GM10847 (cell line): ENCODE results near the gene IQCH.

Experiments used
- POLR2A ChIP-seq: IDR thresholded peaks from 2 replicates; pipeline ENCODE4 v1.6.1; 2011; ENCODE audit not compliant: insufficient read length; ENCODE audit errors: extremely low read depth

IQCH gene

DNA sequence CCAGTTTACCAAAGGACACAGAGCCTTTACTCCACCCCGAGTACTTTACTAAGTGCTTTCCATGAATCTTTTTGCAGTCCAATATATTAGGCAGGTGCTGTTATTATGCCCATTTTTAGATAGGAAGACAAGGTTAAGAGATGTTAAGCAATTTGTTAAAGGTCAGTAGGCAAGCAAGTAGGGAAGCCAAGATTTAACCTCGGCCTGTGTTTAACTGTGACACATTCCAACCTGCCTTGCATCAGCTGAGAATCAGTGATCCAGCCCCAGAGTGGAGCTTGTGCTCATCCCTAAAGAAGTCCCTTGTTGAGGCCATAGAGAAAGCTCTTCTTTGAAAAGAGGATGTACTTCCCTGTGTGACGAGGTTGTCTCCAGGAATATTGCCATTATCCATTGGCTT lies 215.1 kb downstream of the IQCH start:
- TF ChIP-seq POLR2A = no peak

DNA sequence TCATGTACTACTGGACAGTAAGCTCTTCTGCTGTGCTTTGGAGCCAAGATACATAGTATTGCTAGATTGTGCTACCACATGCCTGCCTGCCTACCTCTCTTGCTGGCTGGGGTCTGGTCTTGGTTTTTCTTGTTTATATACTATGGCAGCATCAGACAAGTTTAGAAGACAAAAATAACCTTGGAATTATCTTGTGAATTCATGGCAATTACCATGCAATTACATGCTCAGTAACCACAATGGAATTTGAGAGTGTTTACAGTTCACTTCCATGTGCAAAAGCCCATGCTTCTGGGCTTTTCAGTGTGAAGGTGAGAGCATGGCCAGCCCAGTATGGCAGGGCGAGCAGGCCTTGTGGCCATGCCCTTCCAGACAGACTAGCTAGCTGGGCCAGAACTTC lies 218.4 kb downstream of the IQCH start:
- TF ChIP-seq POLR2A = no peak

DNA sequence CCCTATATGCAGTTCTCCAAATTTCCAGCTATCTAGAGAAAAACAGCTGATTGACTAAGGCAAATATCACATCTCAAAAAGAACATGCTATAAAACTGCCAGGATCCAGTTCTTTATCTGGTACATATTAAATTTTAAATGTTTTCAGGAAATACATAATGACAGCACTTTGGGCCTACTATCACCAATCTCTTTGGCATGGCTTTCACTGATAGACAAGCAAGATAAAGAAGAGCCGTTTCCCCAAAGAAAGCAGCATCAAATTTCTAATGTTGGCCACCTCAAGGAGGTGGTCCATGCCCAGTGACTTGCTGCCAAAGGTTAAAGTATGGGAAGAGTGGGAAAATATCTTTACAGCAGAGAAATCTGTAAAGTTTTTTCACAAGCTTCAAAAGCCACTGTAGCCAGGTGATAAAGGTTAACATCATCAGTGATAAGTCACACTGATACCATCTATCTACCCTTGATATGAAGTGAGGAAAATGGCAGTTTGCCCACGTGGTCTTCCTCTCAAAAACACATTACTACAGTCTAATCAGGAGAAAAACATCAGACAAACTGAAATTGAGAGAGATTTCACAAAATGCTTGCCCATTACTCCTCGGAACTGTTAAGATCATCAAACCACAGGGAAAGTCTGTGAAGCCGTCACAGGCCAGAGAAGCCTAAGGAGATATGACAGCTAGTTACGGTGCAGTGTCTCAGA lies 220.0 kb downstream of the IQCH start:
- TF ChIP-seq POLR2A = no peak

DNA sequence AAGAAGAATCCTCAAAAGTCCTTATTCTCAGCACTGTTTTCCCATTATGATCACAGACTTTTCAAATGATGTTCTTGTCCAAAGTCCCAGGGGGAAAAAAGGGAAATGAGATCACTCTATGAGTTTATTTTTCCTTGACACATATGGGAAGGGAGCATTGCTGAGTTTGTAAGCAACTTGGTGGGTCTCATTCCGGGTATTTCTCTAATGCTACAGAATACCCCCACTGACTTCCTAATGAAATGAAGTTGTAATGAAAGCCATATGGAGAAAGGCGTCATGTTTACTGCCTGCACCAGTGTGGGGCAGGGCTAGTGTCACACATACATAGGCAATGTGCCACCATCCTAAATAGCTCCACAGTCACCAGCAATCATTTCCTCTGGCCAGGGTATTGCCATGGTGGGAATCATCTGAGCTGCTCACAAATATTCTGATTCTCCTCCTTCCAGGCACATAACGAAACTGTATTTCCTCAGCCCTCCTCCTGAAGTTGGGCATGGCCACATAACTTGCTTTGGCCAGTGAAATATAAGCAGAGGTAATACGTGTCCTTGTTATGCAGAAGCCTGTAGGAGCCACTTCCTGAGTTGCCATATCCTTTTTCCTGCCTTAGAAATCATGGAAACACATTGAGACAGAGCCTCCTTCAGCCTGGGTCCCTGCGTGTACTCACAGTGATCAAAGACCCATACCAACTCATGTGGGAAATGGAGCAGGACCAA lies 225.4 kb downstream of the IQCH start:
- TF ChIP-seq POLR2A = no peak

DNA sequence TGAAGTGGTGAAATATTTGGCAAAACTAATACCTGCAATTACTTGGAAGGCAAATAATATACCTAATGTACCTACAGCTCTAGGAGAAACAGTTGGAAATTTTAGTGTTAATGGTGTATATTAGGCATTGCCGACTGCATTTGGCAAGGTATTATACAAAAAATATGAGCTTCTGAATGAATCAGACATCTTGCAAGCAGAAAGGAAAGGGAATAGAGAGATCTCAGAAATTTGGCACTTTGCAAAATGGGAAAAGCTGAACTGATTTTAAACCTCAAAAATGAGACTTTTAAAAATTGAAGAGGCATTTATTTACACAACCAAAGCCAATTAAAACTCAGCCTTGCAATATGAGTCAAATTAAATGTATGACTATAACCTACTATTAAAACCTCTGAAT lies 226.2 kb downstream of the IQCH start:
- no peak for TF ChIP-seq POLR2A

DNA sequence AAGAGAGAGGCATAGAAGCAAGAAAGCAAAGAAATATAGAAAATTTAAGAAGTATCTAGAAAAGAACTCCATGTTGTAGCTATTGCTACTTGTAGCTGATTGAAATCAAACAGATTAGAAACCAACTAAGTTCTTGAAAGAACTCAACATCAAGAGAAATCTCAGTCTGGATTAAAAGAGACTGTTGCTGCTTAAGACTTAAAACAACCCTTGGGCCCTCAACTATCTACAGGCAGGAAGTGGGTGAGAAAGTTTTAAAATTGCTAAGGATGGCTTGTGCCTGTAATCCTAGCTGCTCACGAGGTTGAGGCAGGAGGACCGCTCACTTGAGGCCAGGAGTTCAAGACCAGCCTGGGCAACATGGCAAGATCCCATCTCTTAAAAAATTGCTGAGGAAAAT lies 227.1 kb downstream of the IQCH start:
- no peak for TF ChIP-seq POLR2A

DNA sequence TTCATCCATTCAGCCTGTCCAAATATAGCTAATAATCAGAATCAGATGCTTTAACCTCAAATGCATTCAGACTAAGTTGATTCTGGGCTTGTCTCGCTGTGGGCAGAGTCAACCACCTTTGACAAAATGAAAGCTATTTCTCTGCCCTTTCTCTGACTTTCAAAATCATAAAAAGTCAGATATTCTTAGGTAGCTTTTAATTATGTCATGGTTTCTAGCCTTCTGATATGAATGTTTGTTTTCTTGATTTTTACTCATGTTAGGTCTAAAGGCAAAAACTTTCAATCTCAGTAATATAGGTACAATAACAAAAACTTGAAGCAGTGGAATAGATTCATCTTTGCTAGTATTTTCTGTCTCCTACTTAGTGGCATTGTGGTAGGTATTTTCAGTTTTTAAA lies 241.0 kb downstream of the IQCH start:
- no peak for TF ChIP-seq POLR2A

DNA sequence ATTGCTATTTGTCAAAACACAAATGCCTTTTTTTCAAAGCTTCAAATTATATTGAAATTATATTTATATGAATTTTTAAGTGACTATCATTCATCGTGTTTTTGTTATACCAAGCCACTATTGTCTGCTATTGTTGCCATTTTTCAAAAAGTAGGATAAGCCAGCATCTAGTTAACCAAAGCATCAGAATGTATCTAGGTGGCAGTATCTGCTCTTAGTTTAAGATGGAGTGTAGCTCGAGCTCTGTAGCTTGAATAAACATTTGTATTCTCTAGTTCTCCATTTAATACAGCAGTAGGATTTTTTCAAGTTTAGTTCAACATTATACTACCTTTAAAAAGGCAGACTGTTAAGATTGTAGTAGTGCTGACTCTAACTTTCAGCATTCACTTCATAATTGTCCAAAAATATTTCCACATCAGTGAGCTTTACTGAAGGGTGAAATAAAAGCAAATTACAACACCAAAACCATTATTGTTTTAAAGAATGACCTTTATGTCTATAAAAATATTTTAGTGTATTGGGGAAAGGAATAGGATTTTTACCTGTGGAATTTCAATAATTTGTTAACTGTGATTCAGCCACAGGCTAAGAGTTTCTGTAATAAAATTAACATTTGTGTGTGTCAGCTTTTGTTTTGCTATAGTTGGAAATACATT lies 246.7 kb downstream of the IQCH start:
- TF ChIP-seq POLR2A = no peak

DNA sequence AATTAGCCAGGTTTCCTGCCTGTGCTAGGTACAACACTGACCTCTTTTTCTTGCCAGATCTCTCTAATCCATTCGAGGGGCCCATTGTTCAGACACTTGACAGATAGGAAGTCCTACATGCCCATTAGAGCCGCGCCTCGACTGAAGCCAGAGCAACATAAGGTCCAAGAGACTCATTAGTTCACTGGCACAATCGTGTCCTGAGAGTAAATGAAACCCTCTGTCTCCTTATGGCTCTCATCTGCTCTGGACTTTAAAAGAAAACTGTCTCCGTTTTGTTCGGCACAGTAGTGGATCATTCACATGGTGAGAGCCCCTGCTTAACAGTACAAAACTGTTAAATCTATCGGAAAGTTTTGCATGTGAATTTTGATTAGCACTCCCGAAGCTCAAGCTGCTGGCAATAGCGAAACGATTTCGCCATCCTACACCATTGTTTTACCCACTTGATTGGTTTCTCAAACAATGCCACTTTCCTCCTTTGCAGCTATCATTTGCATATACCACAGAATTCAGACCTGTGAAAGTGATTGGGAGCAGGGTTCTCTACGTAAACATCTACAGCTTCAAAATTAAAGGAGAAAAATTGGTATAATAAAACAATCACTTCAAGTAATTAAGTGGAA lies 247.4 kb downstream of the IQCH start:
- TF ChIP-seq POLR2A = no peak

DNA sequence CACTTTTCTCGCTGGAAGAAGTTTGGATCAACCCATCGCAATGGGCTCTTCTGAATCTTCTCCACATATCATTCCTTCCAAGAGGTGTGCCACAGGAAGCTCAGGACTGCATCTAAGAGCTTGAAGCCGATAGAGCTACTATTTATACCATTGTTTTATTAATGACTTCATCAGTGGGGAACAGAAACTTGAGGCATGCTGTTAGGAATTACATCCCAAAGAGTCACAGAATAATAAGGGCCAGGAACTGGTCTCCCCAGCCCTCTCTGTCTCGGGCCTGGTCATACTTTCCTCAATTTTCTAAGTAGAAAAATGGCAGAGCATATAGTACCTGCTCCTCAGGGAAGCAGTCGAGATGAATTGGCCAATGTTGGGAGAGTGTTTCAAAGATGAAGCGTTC lies 249.5 kb downstream of the IQCH start:
- TF ChIP-seq POLR2A = no peak

DNA sequence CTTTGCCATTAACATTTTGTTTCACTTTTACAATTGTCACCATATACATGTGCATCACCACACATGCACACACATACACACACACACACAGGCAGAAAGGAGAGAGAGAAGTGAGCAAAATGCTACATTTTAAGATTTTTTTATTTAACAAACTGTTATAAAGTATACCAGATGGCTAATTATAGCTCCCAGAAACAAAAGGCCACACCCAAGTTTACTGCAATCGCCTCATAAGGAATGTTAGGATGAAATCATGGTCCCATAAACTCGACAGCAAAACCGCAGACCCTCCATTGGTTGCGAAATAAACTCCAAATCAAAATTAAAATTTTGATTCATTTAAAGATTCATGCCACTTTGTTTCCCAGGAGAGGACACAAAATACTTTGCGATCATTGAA lies 250.2 kb downstream of the IQCH start:
- no peak for TF ChIP-seq POLR2A

DNA sequence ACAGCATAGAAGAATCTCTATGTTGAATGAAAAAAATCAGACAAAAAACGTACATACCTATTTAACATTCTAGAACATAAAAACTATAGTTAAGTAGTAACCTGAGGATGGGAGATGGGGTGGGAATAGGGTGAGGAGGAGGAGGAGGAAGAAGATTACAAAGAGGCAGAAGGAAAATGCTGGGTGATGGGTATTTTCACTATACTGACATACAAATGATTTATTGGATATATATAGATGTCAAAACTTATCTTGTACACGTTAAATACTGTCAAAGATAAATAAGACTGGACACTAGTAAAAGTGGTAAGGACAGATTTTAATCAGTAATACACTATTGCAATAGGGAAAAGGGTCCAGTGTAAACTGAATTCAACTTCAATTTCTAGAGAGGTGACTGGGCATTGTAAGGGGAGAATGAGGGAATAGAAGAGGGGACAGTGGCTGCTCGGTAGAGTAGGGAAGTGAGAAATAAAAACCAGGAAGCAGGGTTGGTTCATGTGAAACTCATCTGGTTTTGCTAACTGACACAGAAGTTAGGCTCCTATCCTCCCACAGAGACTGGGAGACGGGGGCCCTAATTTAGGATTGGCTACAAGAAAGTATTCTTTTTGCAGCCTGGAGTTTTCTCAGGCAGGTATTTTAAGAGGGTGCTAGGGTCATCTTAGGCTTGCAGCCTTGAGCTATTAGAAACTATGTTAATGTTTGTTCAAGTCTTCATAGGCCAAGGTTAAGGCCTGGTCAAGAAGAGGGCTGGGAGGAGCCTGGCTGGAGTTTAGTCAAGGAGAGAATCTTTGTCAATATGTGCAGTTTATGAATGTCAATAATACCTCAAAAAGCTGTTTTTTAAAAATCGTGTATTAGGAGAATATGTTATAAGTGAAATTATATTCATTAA lies 251.3 kb downstream of the IQCH start:
- no peak for TF ChIP-seq POLR2A

DNA sequence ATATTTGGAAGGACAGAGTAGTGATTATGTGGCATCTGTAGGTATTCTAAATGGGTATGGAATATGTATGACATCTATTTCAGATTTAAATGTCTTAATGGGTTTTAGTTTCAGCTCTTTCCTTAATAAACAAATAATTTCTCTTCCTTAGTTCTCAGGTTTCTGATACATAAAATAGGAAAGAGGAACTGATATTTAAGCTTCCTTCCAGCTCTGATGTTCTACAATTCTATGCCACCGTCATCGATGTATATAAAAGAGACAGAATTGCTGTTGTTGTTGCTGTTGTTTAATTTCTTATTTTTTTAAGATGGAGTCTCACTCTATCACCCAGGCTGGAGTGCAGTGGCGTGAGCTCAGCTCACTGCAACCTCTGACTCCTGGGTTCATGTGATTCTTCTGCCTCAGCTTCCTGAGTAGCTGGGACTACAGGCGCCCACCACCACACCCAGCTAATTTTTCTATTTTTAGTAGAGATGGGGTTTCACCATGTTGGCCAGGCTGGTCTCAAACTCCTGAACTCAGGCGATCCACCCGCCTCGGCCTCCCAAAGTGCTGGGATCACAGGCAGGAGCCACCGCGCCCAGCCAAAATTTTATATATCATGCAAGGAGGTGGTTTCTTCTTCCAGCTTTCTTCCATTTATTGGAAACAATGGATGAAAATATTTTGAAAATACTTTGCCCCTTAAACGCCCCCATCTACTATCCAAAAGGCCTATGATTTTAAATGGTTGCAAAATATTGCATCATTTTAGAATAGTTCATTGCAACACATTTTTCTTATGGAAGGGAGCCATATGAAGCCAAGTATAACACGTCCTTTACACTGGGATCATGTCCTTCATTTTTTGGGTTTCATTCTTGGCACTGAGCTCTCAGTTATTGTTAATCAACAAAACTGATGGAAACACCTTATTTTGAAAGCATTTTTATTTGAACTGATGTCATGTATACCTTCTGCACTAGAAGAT lies 252.5 kb downstream of the IQCH start:
- no peak for TF ChIP-seq POLR2A

DNA sequence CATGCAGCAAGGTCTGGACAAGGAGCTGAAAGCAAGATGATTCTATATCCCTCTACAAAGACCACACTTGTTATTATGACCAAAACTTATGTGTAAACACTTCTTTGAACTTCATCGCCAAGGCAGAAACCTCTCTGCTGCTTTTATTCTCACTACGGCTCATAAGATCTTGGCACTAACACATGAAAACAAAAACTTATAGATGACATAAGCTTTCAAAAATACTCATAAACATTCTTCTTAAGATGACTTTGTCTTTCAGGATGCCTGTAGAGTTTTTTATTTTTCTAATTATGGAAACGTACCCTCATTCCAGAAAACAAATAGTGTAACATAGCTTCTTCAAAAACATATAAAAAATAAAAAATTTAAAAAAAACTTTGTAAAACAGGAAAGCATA lies 253.8 kb downstream of the IQCH start:
- no peak for TF ChIP-seq POLR2A
